ENCODE results near the gene RUNX2. TPM values are rescaled to one million over a fixed set of nuclear protein-coding genes. Genes with fewer than 3 reads are reported as not detected.

Gene RUNX2
- total and polyA plus RNA-seq, 12 donors: 0.20 to 3.0 (median 1.6) TPM

DNA sequence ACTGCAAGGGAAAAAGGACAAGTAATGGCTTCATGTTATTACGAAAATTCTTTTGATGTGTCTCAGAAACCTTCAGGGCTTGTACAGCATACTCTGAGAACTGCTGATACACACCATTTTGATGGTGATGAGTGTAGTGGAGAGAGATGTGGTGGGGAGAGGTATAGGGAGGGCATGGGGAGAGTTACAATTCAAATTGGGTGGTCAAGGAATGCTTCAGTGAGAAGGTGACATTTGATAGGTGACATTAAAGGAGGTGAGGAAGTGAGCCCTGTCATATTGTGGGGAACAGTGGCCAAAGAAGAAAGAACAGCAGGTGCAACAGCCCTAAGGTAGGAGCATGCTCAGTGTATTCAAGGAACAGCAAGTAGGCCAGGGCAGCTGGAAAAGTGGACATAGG is 368.6 kb downstream of the RUNX2 start:
- TF ChIP-seq, protein P1, sequence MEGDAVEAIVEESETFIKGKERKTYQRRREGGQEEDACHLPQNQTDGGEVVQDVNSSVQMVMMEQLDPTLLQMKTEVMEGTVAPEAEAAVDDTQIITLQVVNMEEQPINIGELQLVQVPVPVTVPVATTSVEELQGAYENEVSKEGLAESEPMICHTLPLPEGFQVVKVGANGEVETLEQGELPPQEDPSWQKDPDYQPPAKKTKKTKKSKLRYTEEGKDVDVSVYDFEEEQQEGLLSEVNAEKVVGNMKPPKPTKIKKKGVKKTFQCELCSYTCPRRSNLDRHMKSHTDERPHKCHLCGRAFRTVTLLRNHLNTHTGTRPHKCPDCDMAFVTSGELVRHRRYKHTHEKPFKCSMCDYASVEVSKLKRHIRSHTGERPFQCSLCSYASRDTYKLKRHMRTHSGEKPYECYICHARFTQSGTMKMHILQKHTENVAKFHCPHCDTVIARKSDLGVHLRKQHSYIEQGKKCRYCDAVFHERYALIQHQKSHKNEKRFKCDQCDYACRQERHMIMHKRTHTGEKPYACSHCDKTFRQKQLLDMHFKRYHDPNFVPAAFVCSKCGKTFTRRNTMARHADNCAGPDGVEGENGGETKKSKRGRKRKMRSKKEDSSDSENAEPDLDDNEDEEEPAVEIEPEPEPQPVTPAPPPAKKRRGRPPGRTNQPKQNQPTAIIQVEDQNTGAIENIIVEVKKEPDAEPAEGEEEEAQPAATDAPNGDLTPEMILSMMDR (IDR thresholded peaks at IDR 0.05): no peak
- WGBS, 2 donors: 88 to 91% methylated on average over 1 of the region's 1 CpG

DNA sequence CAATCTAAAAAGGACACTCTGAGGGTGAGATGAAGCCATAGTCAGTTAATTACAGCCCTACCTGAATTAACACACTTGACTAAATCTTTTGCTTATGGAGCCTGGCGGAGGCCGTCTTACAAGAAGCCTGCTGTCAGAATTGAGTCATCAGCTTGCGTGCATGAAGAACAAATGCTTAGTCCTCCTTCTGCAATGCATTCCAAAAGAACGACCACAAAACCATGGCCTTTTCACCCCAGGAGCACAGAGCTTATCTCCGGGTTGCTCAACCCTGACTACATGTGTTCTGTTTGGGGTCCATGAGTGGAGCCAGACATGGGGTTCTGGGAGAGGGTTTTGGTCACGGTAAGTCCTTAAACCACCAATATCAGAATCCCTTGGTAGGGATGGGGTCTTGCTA is 369.5 kb downstream of the RUNX2 start:
- DNase-seq (no peak), ATAC-seq (no peak)
- TF ChIP-seq, protein P1 (IDR thresholded peaks at IDR 0.05): no peak
- 90 to 91% methylated on average over 6 of the region's 6 CpGs for WGBS, 2 donors
- Histone ChIP-seq H3K9me3 (no peaks in the 10 kb centered on the region), H3K27ac (no peak overlapping the region), H3K4me1 (no peaks in the 10 kb centered on the region), H3K27me3 (peaks cover 0 to 3% (median 0%) of the 10 kb centered on the region in 7 donors), H3K36me3 (no peaks in the 10 kb centered on the region), H3K4me3 (no peak overlapping the region)
- intact Hi-C loops (cut with DNase I): no loop called here

More for the DNA sequence above, 368.6 kb downstream of the RUNX2 start:
- intact Hi-C loops (cut with DNase I): no loop called here
- Histone ChIP-seq H3K4me3 (no peak overlapping the region), H3K9me3 (no peaks in the 10 kb centered on the region), H3K4me1 (no peaks in the 10 kb centered on the region), H3K36me3 (no peaks in the 10 kb centered on the region), H3K27me3 (peaks cover 0 to 3% (median 0%) of the 10 kb centered on the region in 7 donors), H3K27ac (no peak overlapping the region)
- no peak for ATAC-seq
- DNase-seq: no peak

DNA sequence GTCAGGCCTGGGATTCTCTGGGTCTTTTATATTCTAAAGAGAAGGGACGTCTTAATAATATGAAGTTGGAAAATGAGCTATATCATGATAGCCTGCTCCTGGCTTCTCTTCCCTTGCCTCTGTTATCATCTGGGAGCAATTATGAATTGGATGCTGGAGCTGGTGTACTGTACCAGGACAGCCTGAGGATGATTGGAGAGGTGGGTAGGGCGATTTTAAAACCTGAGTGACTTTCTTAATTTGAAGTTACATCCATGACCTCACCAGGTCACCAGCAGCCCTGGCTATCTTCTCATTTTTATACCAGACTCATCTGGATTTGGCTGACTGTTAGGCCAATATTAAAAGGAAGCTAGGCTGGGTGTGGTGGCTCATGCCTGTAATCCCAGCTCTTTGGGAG is 369.9 kb downstream of the RUNX2 start:
- Histone ChIP-seq H3K4me3 (no peak overlapping the region), H3K4me1 (no peaks in the 10 kb centered on the region), H3K27ac (no peak overlapping the region), H3K36me3 (no peaks in the 10 kb centered on the region), H3K9me3 (no peaks in the 10 kb centered on the region), H3K27me3 (peaks cover 0 to under 1% (median 0%) of the 10 kb centered on the region in 7 donors)
- no peak for ATAC-seq
- intact Hi-C loops (cut with DNase I): no loop called here
- WGBS, 2 donors: 93% methylated on average over 2 of the region's 2 CpGs
- TF ChIP-seq, protein P1 (IDR thresholded peaks at IDR 0.05): no peak
- no peak for DNase-seq

DNA sequence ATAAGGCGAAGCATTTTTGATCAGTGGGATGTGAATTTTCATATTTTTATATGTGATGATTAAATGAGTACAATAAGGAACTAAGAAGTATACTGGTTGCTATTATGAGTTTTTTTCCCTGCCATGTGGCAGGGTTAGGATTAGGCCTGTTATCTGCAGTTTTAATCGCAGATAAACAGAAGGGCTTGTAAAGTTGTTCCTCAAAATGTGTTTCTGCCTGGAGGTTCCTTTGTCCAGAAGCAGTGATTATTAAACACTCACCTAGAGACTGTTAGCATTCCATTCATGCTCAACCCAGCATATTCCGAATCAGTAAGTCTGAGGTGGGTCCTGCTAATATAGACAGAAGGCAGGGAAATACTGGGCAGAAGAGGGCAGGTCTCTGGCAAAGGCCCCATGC is 371.5 kb downstream of the RUNX2 start:
- intact Hi-C loops (cut with DNase I): no loop called here
- ATAC-seq (no peak), DNase-seq (no peak)
- no peak overlapping the region for H3K4me3 ChIP-seq
- no peaks in the 10 kb centered on the region for H3K4me1 ChIP-seq
- TF ChIP-seq, protein P1 (IDR thresholded peaks at IDR 0.05): no peak
- no peaks in the 10 kb centered on the region for H3K27me3 ChIP-seq
- no peak overlapping the region for H3K27ac ChIP-seq
- no peaks in the 10 kb centered on the region for H3K9me3 ChIP-seq
- WGBS, 2 donors: 84 to 87% methylated on average over 3 of the region's 3 CpGs
- no peaks in the 10 kb centered on the region for H3K36me3 ChIP-seq
